ENCODE measurements around the gene TPGS1.
A peak's percentile ranks its signal among the peaks of the same experiment; 100 is the strongest.

TPGS1 gene

DNA sequence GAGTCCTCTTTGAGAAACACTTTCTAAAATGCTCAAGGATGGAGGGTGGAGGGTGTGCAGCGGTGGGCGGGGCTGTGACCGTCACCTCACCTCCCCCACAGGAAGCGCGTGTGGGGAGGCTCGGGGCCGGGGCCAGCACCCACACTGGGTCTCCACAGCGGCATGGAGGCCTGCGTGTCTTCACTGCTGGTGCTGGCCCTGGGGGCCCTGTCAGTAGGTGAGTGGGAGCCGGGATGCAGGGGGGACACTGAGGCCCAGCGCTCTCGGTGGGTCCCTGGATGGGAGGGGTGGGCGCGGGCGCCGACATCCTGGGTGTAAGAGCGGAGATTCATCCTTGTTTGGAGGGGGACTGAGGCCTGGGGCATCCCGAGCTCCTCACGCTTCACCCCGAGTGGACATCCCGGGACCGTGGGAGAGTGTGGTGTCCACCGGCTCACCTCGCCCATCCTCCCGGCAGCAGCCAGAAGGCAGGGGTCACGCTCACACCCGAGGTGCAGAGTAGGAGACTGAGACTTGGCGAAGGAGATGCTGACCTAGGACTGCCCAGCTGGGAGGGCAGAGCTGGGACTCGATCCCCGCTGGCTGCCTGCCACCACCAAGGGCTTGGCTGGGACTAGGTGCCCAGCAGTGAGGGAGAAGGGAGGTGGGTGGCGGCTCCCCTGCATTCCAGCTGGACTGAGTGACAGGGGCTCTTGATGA lies 36.8 kb downstream of the TPGS1 start, which contains the start of gene GZMM:
GZMM (plus strand) TSS at position 144 of the 699 bp plus-strand sequence; CDS start at position 163, 19 bp downstream.
- H2BK120ac ChIP-seq (ENCODE audit: low read depth, low read length): no peak within 1 kb of the TSS
- H3K27ac ChIP-seq (replicated peaks; ENCODE audit: low read length): peak within 1 kb of the TSS; percentile 9
- H2BK12ac ChIP-seq (ENCODE audit: low read length): peak within 1 kb of the TSS; percentile 41
- peaks cover 8% of the 10 kb centered on the region for H3K79me1 ChIP-seq (ENCODE audit: low read depth, low read length)
- no peak within 1 kb of the TSS for H4K91ac ChIP-seq (ENCODE audit: low read depth, low read length, poor library complexity)
- H3K4me3 ChIP-seq (ENCODE audit: low read length in 2 of 2): peak within 1 kb of the TSS in 1 of 2 donors; percentile 50
- H3K4me2 ChIP-seq (ENCODE audit: insufficient read depth, low read length, poor library complexity, severe bottlenecking): no peak within 1 kb of the TSS
- DNase-seq (ENCODE audit: low spot score): no peak
- H3K18ac ChIP-seq (ENCODE audit: low read length): peak within 1 kb of the TSS; percentile 89
- peak within 1 kb of the TSS; percentile 75 for H3K23ac ChIP-seq (ENCODE audit: low read depth, low read length, poor library complexity)
- H3K4ac ChIP-seq (ENCODE audit: low read length): no peak within 1 kb of the TSS
- peak within 1 kb of the TSS; percentile 82 for H3K14ac ChIP-seq (ENCODE audit: low read length)
- H3K4me1 ChIP-seq (ENCODE audit: control insufficient read depth in 2 of 2, insufficient read depth in 1 of 2, low read depth in 1 of 2, low read length in 2 of 2): peaks cover 0 to 2% of the 10 kb centered on the region in 2 donors
- H2AK5ac ChIP-seq (ENCODE audit: low read depth, low read length): no peak within 1 kb of the TSS
- H2AFZ ChIP-seq (ENCODE audit: low read length): no peak within 1 kb of the TSS
- H3K36me3 ChIP-seq (replicated peaks in 1 of 2; ENCODE audit: control insufficient read depth in 2 of 2, insufficient read depth in 2 of 2, low read length in 2 of 2): peaks cover 15 to 33% of the 10 kb centered on the region in 2 donors
- H2BK15ac ChIP-seq (ENCODE audit: low read length): no peak within 1 kb of the TSS
- no peaks in the 10 kb centered on the region for H3K9me3 ChIP-seq (replicated peaks in 1 of 2; ENCODE audit: control insufficient read depth in 2 of 2, insufficient read depth in 1 of 2, low read depth in 1 of 2, low read length in 2 of 2)
- no peaks in the 10 kb centered on the region for H3K27me3 ChIP-seq (ENCODE audit: control insufficient read depth in 3 of 3, insufficient read depth in 3 of 3, low read depth in 1 of 3, low read length in 3 of 3)
- WGBS, 2 donors (ENCODE audit: extremely low coverage in 2 of 2, insufficient read length in 2 of 2, insufficient replicate concordance in 1 of 2): no CpG with 5 or more reads among the region's 31 CpGs
- peak within 1 kb of the TSS; percentile 93 for H2BK5ac ChIP-seq (ENCODE audit: low read length)
- H4K8ac ChIP-seq (ENCODE audit: low read depth, low read length): no peak within 1 kb of the TSS
- H3K9ac ChIP-seq (ENCODE audit: low read depth, low read length, poor library complexity): peak within 1 kb of the TSS; percentile 60

GRCh38 chr19:547117-547516 lies 39.8 kb downstream of the TPGS1 start:
- H3K9ac ChIP-seq (ENCODE audit: low read depth, low read length, poor library complexity): no peak overlapping the region
- H3K27ac ChIP-seq (replicated peaks; ENCODE audit: low read length): no peak overlapping the region
- no peak overlapping the region for H3K4me3 ChIP-seq (ENCODE audit: low read length in 2 of 2)
- no peak overlapping the region for H4K91ac ChIP-seq (ENCODE audit: low read depth, low read length, poor library complexity)
- H3K14ac ChIP-seq (ENCODE audit: low read length): no peak overlapping the region
- H3K9me3 ChIP-seq (replicated peaks in 1 of 2; ENCODE audit: control insufficient read depth in 2 of 2, insufficient read depth in 1 of 2, low read depth in 1 of 2, low read length in 2 of 2): no peaks in the 10 kb centered on the region
- peaks cover 2% of the 10 kb centered on the region for H3K79me1 ChIP-seq (ENCODE audit: low read depth, low read length)
- peak overlapping the region; percentile 66 for H2BK5ac ChIP-seq (ENCODE audit: low read length)
- no peak overlapping the region for H2BK120ac ChIP-seq (ENCODE audit: low read depth, low read length)
- no peaks in the 10 kb centered on the region for H3K27me3 ChIP-seq (ENCODE audit: control insufficient read depth in 3 of 3, insufficient read depth in 3 of 3, low read depth in 1 of 3, low read length in 3 of 3)
- H3K36me3 ChIP-seq (replicated peaks in 1 of 2; ENCODE audit: control insufficient read depth in 2 of 2, insufficient read depth in 2 of 2, low read length in 2 of 2): peaks cover 5 to 11% of the 10 kb centered on the region in 2 donors
- peak overlapping the region; percentile 53 for H2AK5ac ChIP-seq (ENCODE audit: low read depth, low read length)
- no peak for DNase-seq (ENCODE audit: low spot score)
- no peak overlapping the region for H2AFZ ChIP-seq (ENCODE audit: low read length)
- WGBS, 2 donors (ENCODE audit: extremely low coverage in 2 of 2, insufficient read length in 2 of 2, insufficient replicate concordance in 1 of 2): no CpG with 5 or more reads among the region's 15 CpGs
- no peak overlapping the region for H2BK15ac ChIP-seq (ENCODE audit: low read length)
- H3K23ac ChIP-seq (ENCODE audit: low read depth, low read length, poor library complexity): no peak overlapping the region
- H3K18ac ChIP-seq (ENCODE audit: low read length): no peak overlapping the region
- H4K8ac ChIP-seq (ENCODE audit: low read depth, low read length): no peak overlapping the region
- peaks cover 0 to 2% of the 10 kb centered on the region in 2 donors for H3K4me1 ChIP-seq (ENCODE audit: control insufficient read depth in 2 of 2, insufficient read depth in 1 of 2, low read depth in 1 of 2, low read length in 2 of 2)
- H3K4me2 ChIP-seq (ENCODE audit: insufficient read depth, low read length, poor library complexity, severe bottlenecking): no peak overlapping the region
- H3K4ac ChIP-seq (ENCODE audit: low read length): peak overlapping the region; percentile 11
- no peak overlapping the region for H2BK12ac ChIP-seq (ENCODE audit: low read length)

DNA sequence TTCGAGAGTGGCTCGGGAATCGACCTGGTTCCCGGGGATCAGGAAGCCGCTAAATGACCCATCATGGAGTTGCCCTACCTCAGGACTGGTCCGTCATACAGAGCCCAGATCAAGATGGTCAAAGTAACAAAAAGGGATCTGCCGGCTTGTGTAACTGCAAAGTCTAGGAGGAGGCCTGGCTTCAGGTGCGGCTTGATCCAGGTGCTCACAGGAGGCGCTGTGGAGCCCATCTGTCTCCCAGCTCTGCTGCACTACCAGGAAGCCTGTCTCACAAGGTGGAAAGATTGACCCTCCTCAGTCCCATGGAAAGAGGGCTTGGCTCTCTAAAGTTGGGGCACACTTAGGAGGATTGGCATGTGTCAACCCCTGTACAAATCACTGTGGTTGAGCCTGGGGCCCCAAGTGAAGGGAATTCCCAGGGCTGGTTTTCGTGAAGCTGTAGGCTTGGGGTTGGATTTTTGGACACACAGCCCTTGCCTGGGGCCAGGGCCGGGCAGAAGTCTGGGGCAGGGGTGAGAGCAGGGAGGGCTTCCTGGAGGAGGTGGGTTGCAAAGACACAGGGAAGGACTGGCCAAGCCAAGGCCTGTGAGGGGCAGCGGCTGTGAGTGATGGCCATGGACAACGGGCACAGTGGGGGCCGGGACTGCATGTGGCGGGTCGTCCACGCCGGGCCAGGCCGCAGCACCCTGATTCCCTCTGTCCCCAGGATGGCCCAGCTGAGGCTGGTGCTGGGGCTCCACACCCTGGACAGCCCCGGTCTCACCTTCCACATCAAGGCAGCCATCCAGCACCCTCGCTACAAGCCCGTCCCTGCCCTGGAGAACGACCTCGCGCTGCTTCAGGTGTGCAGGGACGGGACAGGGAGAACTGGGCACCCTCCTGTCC lies 40.8 kb downstream of the TPGS1 start:
- no peak overlapping the region for H2BK5ac ChIP-seq (ENCODE audit: low read length)
- H3K23ac ChIP-seq (ENCODE audit: low read depth, low read length, poor library complexity): peak overlapping the region; percentile 43
- no CpG with 5 or more reads among the region's 26 CpGs for WGBS, 2 donors (ENCODE audit: extremely low coverage in 2 of 2, insufficient read length in 2 of 2, insufficient replicate concordance in 1 of 2)
- H3K27ac ChIP-seq (replicated peaks; ENCODE audit: low read length): no peak overlapping the region
- no peak overlapping the region for H2AFZ ChIP-seq (ENCODE audit: low read length)
- H3K18ac ChIP-seq (ENCODE audit: low read length): peak overlapping the region; percentile 91
- H3K4me2 ChIP-seq (ENCODE audit: insufficient read depth, low read length, poor library complexity, severe bottlenecking): no peak overlapping the region
- H3K4me1 ChIP-seq (ENCODE audit: control insufficient read depth in 2 of 2, insufficient read depth in 1 of 2, low read depth in 1 of 2, low read length in 2 of 2): peaks cover 0 to 2% of the 10 kb centered on the region in 2 donors
- no peaks in the 10 kb centered on the region for H3K27me3 ChIP-seq (ENCODE audit: control insufficient read depth in 3 of 3, insufficient read depth in 3 of 3, low read depth in 1 of 3, low read length in 3 of 3)
- H3K36me3 ChIP-seq (replicated peaks in 1 of 2; ENCODE audit: control insufficient read depth in 2 of 2, insufficient read depth in 2 of 2, low read length in 2 of 2): peaks cover 0 to 3% of the 10 kb centered on the region in 2 donors
- H3K4me3 ChIP-seq (ENCODE audit: low read length in 2 of 2): no peak overlapping the region
- H2BK15ac ChIP-seq (ENCODE audit: low read length): no peak overlapping the region
- peak overlapping the region; percentile 94 for H2AK5ac ChIP-seq (ENCODE audit: low read depth, low read length)
- H4K8ac ChIP-seq (ENCODE audit: low read depth, low read length): no peak overlapping the region
- no peak overlapping the region for H3K4ac ChIP-seq (ENCODE audit: low read length)
- no peak overlapping the region for H4K91ac ChIP-seq (ENCODE audit: low read depth, low read length, poor library complexity)
- no peak for DNase-seq (ENCODE audit: low spot score)
- no peaks in the 10 kb centered on the region for H3K9me3 ChIP-seq (replicated peaks in 1 of 2; ENCODE audit: control insufficient read depth in 2 of 2, insufficient read depth in 1 of 2, low read depth in 1 of 2, low read length in 2 of 2)
- H3K14ac ChIP-seq (ENCODE audit: low read length): peak overlapping the region; percentile 89
- H2BK120ac ChIP-seq (ENCODE audit: low read depth, low read length): no peak overlapping the region
- peaks cover 2% of the 10 kb centered on the region for H3K79me1 ChIP-seq (ENCODE audit: low read depth, low read length)
- peak overlapping the region; percentile 97 for H2BK12ac ChIP-seq (ENCODE audit: low read length)
- H3K9ac ChIP-seq (ENCODE audit: low read depth, low read length, poor library complexity): no peak overlapping the region

Data from neuronal stem cell (in vitro differentiated cells).